ENCODE results near the gene FGF9. TPM values are rescaled to one million over a fixed set of nuclear protein-coding genes. Genes with fewer than 3 reads are reported as not detected.

The FGF9 gene
- total RNA-seq, 1 experiment from 2014 or later = 0.11 TPM

DNA sequence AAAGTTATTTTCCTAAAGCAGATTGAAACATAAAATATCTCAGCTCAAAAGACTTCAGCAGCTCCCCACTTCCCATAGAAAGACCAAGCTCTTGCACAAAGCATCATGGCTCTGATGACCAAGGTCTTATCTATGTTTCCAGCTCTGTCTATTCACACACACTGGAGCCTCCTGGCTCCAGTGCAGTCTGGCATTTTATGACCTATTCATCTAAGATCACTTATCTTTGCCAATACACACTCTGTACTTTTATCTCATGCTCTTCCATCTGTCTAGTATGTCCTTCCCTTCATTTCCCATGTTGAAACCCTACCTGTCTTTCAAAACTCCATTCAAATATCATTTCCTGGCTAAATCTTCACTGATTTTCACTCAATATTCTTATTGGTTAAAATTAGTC, 74.4 kb downstream of the FGF9 start:
- no peaks in the 10 kb centered on the region for H3K4me1 ChIP-seq (ENCODE audit: low read length)
- no peak overlapping the region for H3K9ac ChIP-seq (ENCODE audit: low read length)
- no peaks in the 10 kb centered on the region for H3K79me2 ChIP-seq (ENCODE audit: low read length)
- H3K9me2 ChIP-seq (replicated peaks; ENCODE audit: insufficient read depth, low read length) = no peaks in the 10 kb centered on the region
- H3K27me3 ChIP-seq (ENCODE audit: low read length) = no peaks in the 10 kb centered on the region
- H3K36me3 ChIP-seq (ENCODE audit: insufficient read depth, low read length) = no peaks in the 10 kb centered on the region
- H3K27ac ChIP-seq (ENCODE audit: low read length) = no peak overlapping the region
- no peaks in the 10 kb centered on the region for H3K9me3 ChIP-seq (ENCODE audit: low read length)
- H2AFZ ChIP-seq (ENCODE audit: low read length) = no peak overlapping the region
- no peak overlapping the region for H3K4me2 ChIP-seq (ENCODE audit: low read depth, low read length, poor library complexity, severe bottlenecking)
- H4K20me1 ChIP-seq (ENCODE audit: insufficient read depth, low read depth, low read length) = no peaks in the 10 kb centered on the region
- no peak overlapping the region for H3K4me3 ChIP-seq (ENCODE audit: low read length)
- no peak for DNase-seq

DNA sequence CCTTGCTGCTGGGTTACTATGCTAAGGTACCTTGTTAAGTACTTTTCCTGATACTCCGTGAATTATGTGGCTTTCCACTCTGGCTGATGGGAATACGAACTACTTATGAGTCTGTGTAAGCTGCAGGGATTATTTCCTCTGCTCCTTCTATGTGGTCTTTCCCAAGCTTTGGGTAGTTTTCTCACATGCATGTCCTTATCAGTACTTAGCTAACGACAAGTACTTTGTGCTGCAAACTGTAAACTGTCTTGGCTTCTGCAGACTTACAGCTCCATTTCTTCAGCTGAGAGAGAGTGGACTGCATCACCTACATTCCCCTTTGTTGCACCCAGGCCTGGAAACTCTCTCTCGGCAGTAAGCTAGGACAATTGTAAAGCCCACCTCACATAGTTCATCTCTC, 76.6 kb downstream of the FGF9 start:
- H3K36me3 ChIP-seq (ENCODE audit: insufficient read depth, low read length) = no peaks in the 10 kb centered on the region
- no peak overlapping the region for H3K9ac ChIP-seq (ENCODE audit: low read length)
- no peak overlapping the region for H2AFZ ChIP-seq (ENCODE audit: low read length)
- no peak for DNase-seq
- H3K4me1 ChIP-seq (ENCODE audit: low read length) = no peaks in the 10 kb centered on the region
- H3K4me3 ChIP-seq (ENCODE audit: low read length) = no peak overlapping the region
- H3K27me3 ChIP-seq (ENCODE audit: low read length) = no peaks in the 10 kb centered on the region
- no peak overlapping the region for H3K4me2 ChIP-seq (ENCODE audit: low read depth, low read length, poor library complexity, severe bottlenecking)
- no peak overlapping the region for H3K27ac ChIP-seq (ENCODE audit: low read length)
- no peaks in the 10 kb centered on the region for H3K9me3 ChIP-seq (ENCODE audit: low read length)
- no peaks in the 10 kb centered on the region for H3K9me2 ChIP-seq (replicated peaks; ENCODE audit: insufficient read depth, low read length)
- no peaks in the 10 kb centered on the region for H3K79me2 ChIP-seq (ENCODE audit: low read length)
- H4K20me1 ChIP-seq (ENCODE audit: insufficient read depth, low read depth, low read length) = no peaks in the 10 kb centered on the region

DNA sequence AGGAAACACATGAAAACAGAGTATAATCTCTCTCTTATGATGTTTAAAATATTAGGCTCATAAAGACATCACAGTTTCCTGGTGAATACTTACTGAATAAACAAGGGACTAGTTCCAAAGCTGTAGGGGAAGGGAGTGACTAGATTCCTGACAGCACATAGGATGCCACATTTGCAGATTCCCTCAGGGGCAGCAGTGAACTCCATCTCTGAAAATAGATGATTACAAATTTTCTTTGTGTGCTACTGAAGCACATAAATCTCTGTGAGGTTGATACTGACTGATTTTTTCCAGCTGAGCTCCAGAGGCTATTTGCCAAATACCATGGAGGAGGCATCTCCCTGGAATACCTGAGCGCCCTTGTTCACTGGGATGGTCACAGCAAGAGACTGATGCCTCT, 77.3 kb downstream of the FGF9 start:
- H3K27ac ChIP-seq (ENCODE audit: low read length) = no peak overlapping the region
- no peaks in the 10 kb centered on the region for H4K20me1 ChIP-seq (ENCODE audit: insufficient read depth, low read depth, low read length)
- no peaks in the 10 kb centered on the region for H3K36me3 ChIP-seq (ENCODE audit: insufficient read depth, low read length)
- no peaks in the 10 kb centered on the region for H3K4me1 ChIP-seq (ENCODE audit: low read length)
- no peaks in the 10 kb centered on the region for H3K27me3 ChIP-seq (ENCODE audit: low read length)
- H3K79me2 ChIP-seq (ENCODE audit: low read length) = no peaks in the 10 kb centered on the region
- H2AFZ ChIP-seq (ENCODE audit: low read length) = no peak overlapping the region
- no peak overlapping the region for H3K4me3 ChIP-seq (ENCODE audit: low read length)
- H3K9ac ChIP-seq (ENCODE audit: low read length) = no peak overlapping the region
- no peak for DNase-seq
- no peak overlapping the region for H3K4me2 ChIP-seq (ENCODE audit: low read depth, low read length, poor library complexity, severe bottlenecking)
- H3K9me2 ChIP-seq (replicated peaks; ENCODE audit: insufficient read depth, low read length) = no peaks in the 10 kb centered on the region
- H3K9me3 ChIP-seq (ENCODE audit: low read length) = no peaks in the 10 kb centered on the region

DNA sequence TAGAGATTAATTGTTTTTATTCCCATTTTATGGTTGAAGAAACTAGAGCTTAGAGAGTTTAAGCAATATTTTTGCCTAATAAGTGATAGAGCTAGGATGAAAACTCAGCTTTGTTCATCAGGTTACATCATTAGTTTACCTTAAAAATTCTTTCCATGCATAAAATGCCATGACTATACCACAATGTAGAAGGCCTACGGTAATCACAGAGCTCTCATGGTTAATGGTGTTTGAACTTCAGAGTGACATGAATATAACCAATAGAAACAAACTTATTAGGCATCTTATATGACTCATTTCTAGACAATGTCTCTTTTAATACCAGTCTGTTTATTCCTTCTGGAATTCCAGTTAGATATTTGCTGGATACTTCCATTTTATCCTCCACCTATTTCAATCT, 78.5 kb downstream of the FGF9 start:
- H3K4me1 ChIP-seq (ENCODE audit: low read length) = no peaks in the 10 kb centered on the region
- no peak overlapping the region for H2AFZ ChIP-seq (ENCODE audit: low read length)
- no peaks in the 10 kb centered on the region for H4K20me1 ChIP-seq (ENCODE audit: insufficient read depth, low read depth, low read length)
- no peaks in the 10 kb centered on the region for H3K9me3 ChIP-seq (ENCODE audit: low read length)
- H3K27me3 ChIP-seq (ENCODE audit: low read length) = no peaks in the 10 kb centered on the region
- H3K36me3 ChIP-seq (ENCODE audit: insufficient read depth, low read length) = no peaks in the 10 kb centered on the region
- no peak overlapping the region for H3K4me3 ChIP-seq (ENCODE audit: low read length)
- DNase-seq = no peak
- no peaks in the 10 kb centered on the region for H3K79me2 ChIP-seq (ENCODE audit: low read length)
- H3K9me2 ChIP-seq (replicated peaks; ENCODE audit: insufficient read depth, low read length) = no peaks in the 10 kb centered on the region
- no peak overlapping the region for H3K9ac ChIP-seq (ENCODE audit: low read length)
- no peak overlapping the region for H3K27ac ChIP-seq (ENCODE audit: low read length)
- H3K4me2 ChIP-seq (ENCODE audit: low read depth, low read length, poor library complexity, severe bottlenecking) = no peak overlapping the region

DNA sequence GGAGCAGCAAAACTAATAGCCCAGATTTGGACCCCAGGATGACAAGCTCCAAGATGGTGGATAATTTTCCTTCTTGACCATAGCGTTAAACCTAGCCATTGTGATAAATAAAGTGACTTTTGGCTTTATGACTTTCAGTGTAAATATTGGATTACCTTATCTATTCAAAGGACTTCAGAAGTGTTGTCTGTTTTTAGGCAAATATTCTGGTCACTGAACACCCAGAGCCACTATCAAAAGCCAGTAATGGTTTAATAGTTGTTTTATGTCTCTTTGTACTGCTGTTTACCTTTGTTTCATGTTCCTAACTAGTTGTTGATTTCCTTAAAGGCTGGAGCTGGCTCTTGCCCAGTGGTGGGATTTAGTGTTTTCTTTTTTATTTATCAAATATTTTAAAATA, 81.6 kb downstream of the FGF9 start:
- H3K36me3 ChIP-seq (ENCODE audit: insufficient read depth, low read length) = no peaks in the 10 kb centered on the region
- no peak overlapping the region for H3K4me3 ChIP-seq (ENCODE audit: low read length)
- no peak overlapping the region for H3K27ac ChIP-seq (ENCODE audit: low read length)
- DNase-seq = no peak
- H4K20me1 ChIP-seq (ENCODE audit: insufficient read depth, low read depth, low read length) = no peaks in the 10 kb centered on the region
- no peak overlapping the region for H3K4me2 ChIP-seq (ENCODE audit: low read depth, low read length, poor library complexity, severe bottlenecking)
- no peaks in the 10 kb centered on the region for H3K9me2 ChIP-seq (replicated peaks; ENCODE audit: insufficient read depth, low read length)
- no peaks in the 10 kb centered on the region for H3K27me3 ChIP-seq (ENCODE audit: low read length)
- no peak overlapping the region for H3K9ac ChIP-seq (ENCODE audit: low read length)
- H2AFZ ChIP-seq (ENCODE audit: low read length) = no peak overlapping the region
- H3K9me3 ChIP-seq (ENCODE audit: low read length) = no peaks in the 10 kb centered on the region
- no peaks in the 10 kb centered on the region for H3K4me1 ChIP-seq (ENCODE audit: low read length)
- H3K79me2 ChIP-seq (ENCODE audit: low read length) = no peaks in the 10 kb centered on the region

DNA sequence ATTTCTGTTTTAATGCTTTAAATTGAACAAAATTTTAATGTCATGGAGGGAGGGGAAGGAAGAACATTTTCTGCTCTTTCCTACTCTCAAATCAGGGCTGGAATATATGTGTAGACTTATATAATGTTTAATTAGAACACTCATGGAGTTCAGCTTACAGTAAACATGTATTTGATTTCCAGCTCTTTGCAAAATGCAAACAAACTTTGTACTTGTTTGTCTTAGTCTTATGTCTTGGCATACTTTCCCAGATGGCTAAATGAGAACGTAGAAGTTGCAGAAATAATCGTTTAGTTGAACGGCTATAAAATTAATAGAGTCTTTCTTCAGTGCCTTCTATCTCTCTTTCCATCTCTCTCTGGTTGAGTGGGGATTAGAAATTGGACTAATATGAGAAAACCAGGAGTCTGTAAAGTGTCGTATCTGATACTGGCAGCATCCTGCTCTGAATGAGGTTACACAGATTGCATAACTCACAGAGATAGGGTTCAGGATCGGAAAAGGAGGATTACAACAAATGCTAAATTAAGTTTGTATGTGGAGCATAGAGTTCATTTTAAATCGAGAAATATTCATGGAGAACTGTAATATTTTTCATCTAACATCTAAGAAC, 82.3 kb downstream of the FGF9 start:
- no peaks in the 10 kb centered on the region for H3K9me3 ChIP-seq (ENCODE audit: low read length)
- no peaks in the 10 kb centered on the region for H3K36me3 ChIP-seq (ENCODE audit: insufficient read depth, low read length)
- no peak overlapping the region for H3K27ac ChIP-seq (ENCODE audit: low read length)
- no peaks in the 10 kb centered on the region for H3K27me3 ChIP-seq (ENCODE audit: low read length)
- H2AFZ ChIP-seq (ENCODE audit: low read length) = no peak overlapping the region
- DNase-seq = no peak
- no peaks in the 10 kb centered on the region for H3K9me2 ChIP-seq (replicated peaks; ENCODE audit: insufficient read depth, low read length)
- H3K4me1 ChIP-seq (ENCODE audit: low read length) = no peaks in the 10 kb centered on the region
- H4K20me1 ChIP-seq (ENCODE audit: insufficient read depth, low read depth, low read length) = no peaks in the 10 kb centered on the region
- H3K9ac ChIP-seq (ENCODE audit: low read length) = no peak overlapping the region
- H3K4me3 ChIP-seq (ENCODE audit: low read length) = no peak overlapping the region
- H3K79me2 ChIP-seq (ENCODE audit: low read length) = no peaks in the 10 kb centered on the region
- H3K4me2 ChIP-seq (ENCODE audit: low read depth, low read length, poor library complexity, severe bottlenecking) = no peak overlapping the region

Other genes with a start within 250 kb of the FGF9 start
- gene ZDHHC20, start 211.8 kb upstream of the FGF9 start, total RNA-seq (2014; rRNA removed; shearing (Covaris generic); ENCODE audit: low replicate concordance) = 44.0 and 129 TPM in 2 replicates
- gene MICU2, start 66.9 kb upstream of the FGF9 start, total RNA-seq (2014; rRNA removed; shearing (Covaris generic); ENCODE audit: low replicate concordance) = 60.1 and 79.1 TPM in 2 replicates

All from Karpas-422 (cell line).